ENCODE results near the gene VPS26A.

The VPS26A gene

DNA sequence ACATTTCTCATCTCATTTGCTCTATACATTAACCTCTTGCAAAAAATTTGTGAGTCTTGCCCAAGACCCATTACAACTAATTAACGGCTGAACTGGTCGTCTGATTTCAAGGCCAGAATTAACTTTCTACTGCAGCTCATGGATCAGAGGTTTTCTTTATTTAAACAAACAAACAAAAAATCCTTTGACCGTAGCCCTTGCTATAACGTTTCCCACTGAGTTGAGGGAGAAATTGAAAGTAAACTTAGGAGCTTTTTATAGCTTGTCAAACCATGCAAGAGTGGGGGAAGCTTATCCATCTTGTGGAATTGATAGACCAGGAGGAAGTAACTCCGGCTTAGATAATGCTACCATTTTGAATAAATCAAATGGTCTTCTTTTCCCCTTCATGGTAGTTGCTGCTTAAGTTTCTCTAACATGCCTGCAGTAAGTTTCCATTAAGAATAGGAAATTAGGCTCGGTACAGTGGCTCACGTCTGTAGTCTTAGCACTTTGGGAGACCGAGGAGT lies 32.8 kb upstream of the VPS26A start:
- DNase-seq (ENCODE audit: low read depth), result peak; percentile 54
- H3K4me3 ChIP-seq (ENCODE audit: low read depth, low read length), result peak overlapping the region; percentile 93

DNA sequence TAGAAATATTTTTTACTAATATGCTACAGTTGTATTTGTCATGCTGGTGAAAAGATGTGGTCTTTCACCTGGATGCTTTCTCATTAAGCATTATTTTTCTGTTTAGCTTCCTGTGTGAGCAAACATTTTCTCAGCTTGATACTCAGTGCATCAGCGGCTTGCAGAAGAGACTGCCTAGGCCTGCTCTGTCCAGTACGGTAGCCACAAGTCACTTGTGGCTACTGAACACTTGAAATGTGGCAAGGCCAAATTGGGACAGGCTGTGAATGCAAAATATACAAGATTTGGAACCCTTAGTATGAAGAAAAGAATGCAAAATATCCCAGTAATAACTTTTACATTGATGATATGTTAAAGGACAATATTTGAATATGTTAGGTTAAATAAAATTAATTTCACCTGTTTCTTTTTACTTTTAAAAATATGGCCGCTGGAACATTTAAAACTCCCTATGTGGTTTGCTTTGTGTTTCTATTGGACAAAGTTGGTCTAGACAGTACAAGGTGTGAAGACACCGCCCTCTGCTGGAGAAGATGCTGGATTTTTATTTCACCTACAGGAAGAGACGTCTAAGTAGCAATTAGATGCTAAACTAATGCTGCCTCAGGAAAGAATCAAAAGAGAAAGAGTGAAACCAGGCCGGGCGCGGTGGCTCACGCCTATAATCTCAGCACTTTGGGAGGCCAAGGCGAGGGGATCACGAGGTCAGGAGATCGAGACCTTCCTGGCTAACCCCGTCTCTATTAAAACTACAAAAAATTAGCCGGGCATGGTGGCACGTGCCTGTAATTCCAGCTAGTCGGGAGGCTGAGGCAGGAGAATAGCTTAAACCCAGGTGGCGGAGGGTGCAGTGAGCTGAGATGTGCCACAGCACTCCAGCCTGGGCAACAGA lies 30.8 kb upstream of the VPS26A start:
- TF ChIP-seq, protein P1, sequence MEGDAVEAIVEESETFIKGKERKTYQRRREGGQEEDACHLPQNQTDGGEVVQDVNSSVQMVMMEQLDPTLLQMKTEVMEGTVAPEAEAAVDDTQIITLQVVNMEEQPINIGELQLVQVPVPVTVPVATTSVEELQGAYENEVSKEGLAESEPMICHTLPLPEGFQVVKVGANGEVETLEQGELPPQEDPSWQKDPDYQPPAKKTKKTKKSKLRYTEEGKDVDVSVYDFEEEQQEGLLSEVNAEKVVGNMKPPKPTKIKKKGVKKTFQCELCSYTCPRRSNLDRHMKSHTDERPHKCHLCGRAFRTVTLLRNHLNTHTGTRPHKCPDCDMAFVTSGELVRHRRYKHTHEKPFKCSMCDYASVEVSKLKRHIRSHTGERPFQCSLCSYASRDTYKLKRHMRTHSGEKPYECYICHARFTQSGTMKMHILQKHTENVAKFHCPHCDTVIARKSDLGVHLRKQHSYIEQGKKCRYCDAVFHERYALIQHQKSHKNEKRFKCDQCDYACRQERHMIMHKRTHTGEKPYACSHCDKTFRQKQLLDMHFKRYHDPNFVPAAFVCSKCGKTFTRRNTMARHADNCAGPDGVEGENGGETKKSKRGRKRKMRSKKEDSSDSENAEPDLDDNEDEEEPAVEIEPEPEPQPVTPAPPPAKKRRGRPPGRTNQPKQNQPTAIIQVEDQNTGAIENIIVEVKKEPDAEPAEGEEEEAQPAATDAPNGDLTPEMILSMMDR (IDR thresholded peaks at IDR 0.05; ENCODE audit: low read depth, low read length), result peak; percentile 54
- TF ChIP-seq MYC (IDR thresholded peaks at IDR 0.05; ENCODE audit: low read depth, low read length) (no peak), POLR2A (IDR thresholded peaks at IDR 0.05; ENCODE audit: extremely low read depth, insufficient read length) (peak; percentile 12)
- TF ChIP-seq, protein P2, sequence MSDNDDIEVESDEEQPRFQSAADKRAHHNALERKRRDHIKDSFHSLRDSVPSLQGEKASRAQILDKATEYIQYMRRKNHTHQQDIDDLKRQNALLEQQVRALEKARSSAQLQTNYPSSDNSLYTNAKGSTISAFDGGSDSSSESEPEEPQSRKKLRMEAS (IDR thresholded peaks at IDR 0.05; ENCODE audit: low read depth, low read length), result no peak
- DNase-seq (ENCODE audit: low read depth), result peak; percentile 90
- H3K4me3 ChIP-seq (ENCODE audit: low read depth, low read length), result peak overlapping the region; percentile 69

More for the DNA sequence above, 32.8 kb upstream of the VPS26A start:
- TF ChIP-seq MYC (IDR thresholded peaks at IDR 0.05; ENCODE audit: low read depth, low read length), result no peak
- TF ChIP-seq, protein P2 (IDR thresholded peaks at IDR 0.05; ENCODE audit: low read depth, low read length), result no peak
- no peak for TF ChIP-seq POLR2A (IDR thresholded peaks at IDR 0.05; ENCODE audit: extremely low read depth, insufficient read length)
- TF ChIP-seq, protein P1 (IDR thresholded peaks at IDR 0.05; ENCODE audit: low read depth, low read length), result no peak

DNA sequence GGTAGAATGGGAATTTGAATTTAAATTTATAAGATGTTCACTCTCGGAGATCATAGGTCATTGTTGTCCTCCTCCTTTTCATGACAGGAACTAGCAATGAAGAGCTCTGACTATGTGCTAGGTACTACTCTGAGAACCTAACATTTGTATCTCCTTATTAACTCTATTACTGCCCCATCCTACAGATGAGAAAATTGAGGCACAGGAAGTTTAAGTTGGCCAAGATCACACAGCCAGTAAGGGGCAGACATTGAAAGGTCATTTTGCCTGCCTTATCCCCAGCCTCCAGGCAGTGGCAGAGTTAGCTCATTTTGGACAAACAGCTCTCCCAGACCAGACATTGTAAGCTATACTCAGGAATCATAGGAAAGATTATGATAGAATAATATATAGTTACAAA lies 30.0 kb upstream of the VPS26A start:
- H3K4me3 ChIP-seq (ENCODE audit: low read depth, low read length), result peak overlapping the region; percentile 69
- peak; percentile 68 for DNase-seq (ENCODE audit: low read depth)
- TF ChIP-seq, protein P2 (IDR thresholded peaks at IDR 0.05; ENCODE audit: low read depth, low read length), result no peak
- TF ChIP-seq, protein P1 (IDR thresholded peaks at IDR 0.05; ENCODE audit: low read depth, low read length), result peak; percentile 23

DNA sequence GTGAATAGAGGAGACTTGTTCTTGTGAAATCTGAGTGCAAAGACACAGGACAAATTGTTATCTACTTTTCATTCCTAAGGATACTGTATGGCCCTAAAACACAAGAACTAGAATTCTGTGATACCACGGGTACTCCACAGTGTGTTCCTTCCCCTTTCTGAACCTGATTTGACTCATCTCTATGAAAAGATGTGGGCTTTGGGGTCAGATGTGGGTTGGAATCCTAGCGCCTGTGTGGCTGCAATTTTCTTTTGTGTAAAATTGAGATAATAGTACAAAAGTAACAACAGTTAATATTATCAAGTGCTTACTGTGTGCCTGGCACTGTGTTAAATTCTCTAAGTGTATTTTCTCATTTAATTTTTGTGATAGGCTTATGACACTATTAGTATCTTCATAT lies 27.9 kb upstream of the VPS26A start:
- TF ChIP-seq, protein P1 (IDR thresholded peaks at IDR 0.05; ENCODE audit: low read depth, low read length), result no peak
- TF ChIP-seq POLR2A (IDR thresholded peaks at IDR 0.05; ENCODE audit: extremely low read depth, insufficient read length), result no peak
- TF ChIP-seq, protein P2 (IDR thresholded peaks at IDR 0.05; ENCODE audit: low read depth, low read length), result no peak
- no peak for TF ChIP-seq MYC (IDR thresholded peaks at IDR 0.05; ENCODE audit: low read depth, low read length)
- peak overlapping the region; percentile 40 for H3K4me3 ChIP-seq (ENCODE audit: low read depth, low read length)
- DNase-seq (ENCODE audit: low read depth), result peak; percentile 59

DNA sequence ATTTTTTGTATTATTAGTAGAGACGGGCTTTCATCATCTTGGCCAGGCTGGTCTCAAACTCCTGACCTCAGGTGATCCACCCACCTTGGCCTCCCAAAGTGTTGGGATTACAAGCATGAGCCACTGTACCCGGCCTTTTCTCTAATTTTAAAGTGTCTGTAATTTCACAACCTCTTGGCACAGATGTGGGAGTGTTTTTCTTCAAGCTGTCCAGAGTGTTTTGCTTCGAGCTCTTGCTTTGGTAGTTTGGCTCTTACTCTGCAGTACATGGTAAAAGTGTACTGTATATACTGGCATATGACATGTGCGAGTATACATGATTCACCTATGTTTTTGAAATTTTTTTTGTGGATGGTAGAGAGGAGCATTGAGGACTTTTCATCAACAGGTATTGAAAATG lies 26.2 kb upstream of the VPS26A start:
- no peak overlapping the region for H3K4me3 ChIP-seq (ENCODE audit: low read depth, low read length)
- peak; percentile 24 for DNase-seq (ENCODE audit: low read depth)
- TF ChIP-seq MYC (IDR thresholded peaks at IDR 0.05; ENCODE audit: low read depth, low read length), result no peak
- no peak for TF ChIP-seq POLR2A (IDR thresholded peaks at IDR 0.05; ENCODE audit: extremely low read depth, insufficient read length)
- TF ChIP-seq, protein P2 (IDR thresholded peaks at IDR 0.05; ENCODE audit: low read depth, low read length), result no peak
- TF ChIP-seq, protein P1 (IDR thresholded peaks at IDR 0.05; ENCODE audit: low read depth, low read length), result no peak
